GM18519 (cell line): Measurements from ENCODE around the gene STAT5B.
"Not testable (repeated sequence)": the region's sequence is repeated elsewhere in the genome, so short reads cannot be mapped to it uniquely, and the experiment has no call there.

Source experiments
- ATAC-seq: cut with Tn5 transposase; IDR thresholded peaks from one replicate; pipeline ENCODE4 v1.9.1; 2021; ENCODE audit warnings: mild to moderate bottlenecking, moderate library complexity; ENCODE audit not compliant: unreplicated experiment, low FRiP score

STAT5B gene

GRCh38 chr17:42241871-42242270 lies 34.3 kb downstream of the STAT5B start:
- no peak for ATAC-seq

DNA sequence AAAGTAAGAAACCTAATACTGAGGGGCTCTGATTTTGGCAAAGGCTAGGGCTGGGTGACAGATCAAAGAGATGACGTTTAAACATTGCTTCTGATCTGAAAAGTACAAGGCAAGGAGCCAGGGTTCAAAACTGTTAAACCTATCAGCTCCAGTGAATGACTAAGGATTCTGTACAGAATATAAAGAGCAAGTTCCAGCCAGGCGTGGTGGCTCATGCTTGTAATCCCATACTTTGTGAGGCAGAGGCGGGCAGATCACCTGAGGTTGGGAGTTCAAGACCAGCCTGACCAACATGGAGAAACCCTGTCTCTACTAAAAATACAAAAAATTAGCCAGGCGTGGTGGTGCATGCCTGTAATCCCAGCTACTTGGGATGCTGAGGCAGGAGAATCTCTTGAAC lies 35.3 kb downstream of the STAT5B start:
- ATAC-seq = not testable (repeated sequence)

- no peak for ATAC-seq
Observed at GRCh38 chr17:42240201-42240600, 36.0 kb downstream of the STAT5B start.

- ATAC-seq = not testable (repeated sequence)
Observed at GRCh38 chr17:42239576-42239975, 36.6 kb downstream of the STAT5B start.

DNA sequence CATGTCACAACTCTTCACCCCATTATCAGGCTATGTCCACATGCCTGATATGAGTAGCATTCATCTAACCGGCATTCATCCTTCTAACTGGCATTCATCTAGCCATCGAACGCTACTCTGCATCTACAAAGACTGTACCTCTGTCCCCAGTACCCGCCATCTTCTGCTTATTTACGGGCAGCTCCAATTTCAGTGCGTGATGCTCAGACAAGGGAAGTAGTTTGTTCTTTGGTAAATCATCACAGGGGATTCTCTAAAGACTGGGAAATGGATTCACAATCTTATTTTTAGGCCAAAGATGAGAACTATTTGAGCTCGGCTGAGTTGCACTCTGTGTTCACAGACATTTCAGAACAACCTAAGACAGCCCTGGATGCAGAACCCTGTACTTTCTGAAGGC lies 39.4 kb downstream of the STAT5B start:
- ATAC-seq = no peak

DNA sequence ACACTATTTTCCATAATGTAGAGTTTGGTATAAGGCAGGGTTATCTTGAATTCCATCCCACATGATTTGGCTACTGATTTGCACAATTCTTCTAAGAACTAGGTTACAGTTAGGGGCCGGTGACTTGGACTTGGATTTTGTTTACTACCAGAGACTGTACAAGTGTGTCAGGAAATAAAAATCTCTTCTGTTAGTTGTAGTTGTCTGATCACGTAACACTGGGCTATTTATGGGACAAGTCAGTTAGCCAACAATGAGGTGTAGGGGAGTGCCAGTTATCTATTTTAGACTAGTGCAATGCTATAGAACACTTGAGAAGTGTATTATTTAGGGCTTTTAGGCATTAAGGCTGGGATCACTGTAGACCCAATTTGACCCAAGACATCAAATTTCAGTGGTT lies 42.2 kb downstream of the STAT5B start:
- ATAC-seq = no peak

- no peak for ATAC-seq
Observed at GRCh38 chr17:42233156-42233555, 43.0 kb downstream of the STAT5B start.

GRCh38 chr17:42230225-42230624 lies 46.0 kb downstream of the STAT5B start:
- ATAC-seq = no peak

- no peak for ATAC-seq
Observed at GRCh38 chr17:42227849-42228700, 48.1 kb downstream of the STAT5B start.

DNA sequence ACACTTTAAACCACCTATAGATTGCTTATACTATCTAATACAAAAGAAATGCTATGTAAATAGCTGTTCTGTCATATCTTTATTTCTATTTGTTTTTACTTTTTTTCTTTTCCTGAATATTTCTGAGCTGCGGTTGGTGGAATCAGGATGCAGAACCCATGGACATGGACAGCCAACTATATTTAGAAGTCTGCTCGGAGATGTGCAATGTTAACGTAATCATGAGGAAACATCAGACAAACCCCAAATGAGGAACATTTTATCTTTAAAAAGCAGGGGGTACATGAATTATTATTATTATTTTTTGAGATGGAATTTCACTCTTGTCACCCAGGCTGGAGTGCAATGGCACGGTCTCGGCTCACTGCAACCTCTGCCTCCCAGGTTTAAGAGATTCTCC lies 50.5 kb downstream of the STAT5B start:
- no peak for ATAC-seq

GRCh38 chr17:42224651-42225050 lies 51.5 kb downstream of the STAT5B start:
- no peak for ATAC-seq

GRCh38 chr17:42221886-42222745 lies 54.1 kb downstream of the STAT5B start:
- no peak for ATAC-seq

- not testable (repeated sequence) for ATAC-seq
Observed at GRCh38 chr17:42219280-42219679, 56.9 kb downstream of the STAT5B start.

GRCh38 chr17:42214156-42214555 lies 62.0 kb downstream of the STAT5B start:
- no peak for ATAC-seq

DNA sequence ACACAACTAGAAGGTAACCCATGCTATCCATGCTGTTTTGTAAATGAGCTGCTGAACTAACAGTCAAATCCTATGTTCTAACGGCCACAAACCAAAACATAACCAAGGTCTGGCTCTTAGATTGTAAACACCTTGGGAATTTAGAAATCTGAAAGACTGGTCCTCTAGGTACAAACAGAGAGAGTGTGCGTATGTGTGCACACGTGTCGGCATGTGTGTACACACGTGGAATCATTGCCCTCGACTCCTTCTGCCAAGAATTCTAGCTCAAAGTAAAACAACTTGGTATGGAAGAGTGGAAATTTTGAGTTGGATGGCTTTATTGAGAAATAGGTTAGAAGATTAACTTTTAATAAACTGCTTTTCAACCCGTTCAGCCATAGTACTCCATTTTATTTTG lies 63.8 kb downstream of the STAT5B start:
- ATAC-seq = no peak

GRCh38 chr17:42211921-42212341 lies 64.3 kb downstream of the STAT5B start:
- ATAC-seq = not testable (repeated sequence)

DNA sequence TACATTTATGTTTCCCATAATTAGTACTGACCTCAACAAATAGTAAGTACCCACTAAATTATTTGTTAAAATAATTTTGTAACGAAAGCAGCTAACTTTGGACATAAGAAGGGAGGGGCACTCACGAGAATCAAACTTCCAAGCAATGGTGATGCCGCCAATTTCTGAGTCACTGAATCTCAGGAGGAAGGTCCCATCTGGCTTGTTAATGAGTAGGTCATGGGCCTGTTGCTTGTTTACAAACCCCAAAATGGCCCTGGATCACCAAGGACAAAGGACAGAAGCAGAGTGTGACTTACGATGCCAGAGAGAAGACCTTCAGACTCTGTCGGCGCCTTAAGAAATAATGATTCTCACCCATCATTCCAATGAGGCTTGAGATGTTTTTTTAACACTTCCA lies 66.1 kb downstream of the STAT5B start:
- no peak for ATAC-seq

DNA sequence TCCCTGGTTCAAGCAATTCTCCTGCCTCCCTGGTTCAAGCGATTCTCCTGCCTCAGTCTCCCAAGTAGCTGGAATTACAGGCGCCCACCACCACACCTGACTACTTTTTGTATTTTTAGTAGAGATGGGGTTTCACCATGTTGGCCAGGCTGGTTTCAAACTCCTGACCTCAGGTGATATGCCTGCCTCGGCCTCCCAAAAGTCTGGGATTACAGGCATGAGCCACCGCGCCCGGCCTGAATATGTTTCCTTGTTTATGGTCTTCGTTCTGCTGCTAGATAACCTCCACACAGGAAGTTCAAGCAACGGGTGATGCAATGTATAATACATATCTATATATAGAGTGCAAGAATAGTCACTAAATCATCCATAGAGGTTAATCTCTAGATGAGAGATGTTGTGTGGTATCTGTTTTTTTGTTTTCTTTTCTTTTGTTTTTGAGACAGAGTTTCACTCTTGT lies 70.0 kb downstream of the STAT5B start:
- ATAC-seq = not testable (repeated sequence)

GRCh38 chr17:42203354-42203753 lies 72.8 kb downstream of the STAT5B start:
- no peak for ATAC-seq

DNA sequence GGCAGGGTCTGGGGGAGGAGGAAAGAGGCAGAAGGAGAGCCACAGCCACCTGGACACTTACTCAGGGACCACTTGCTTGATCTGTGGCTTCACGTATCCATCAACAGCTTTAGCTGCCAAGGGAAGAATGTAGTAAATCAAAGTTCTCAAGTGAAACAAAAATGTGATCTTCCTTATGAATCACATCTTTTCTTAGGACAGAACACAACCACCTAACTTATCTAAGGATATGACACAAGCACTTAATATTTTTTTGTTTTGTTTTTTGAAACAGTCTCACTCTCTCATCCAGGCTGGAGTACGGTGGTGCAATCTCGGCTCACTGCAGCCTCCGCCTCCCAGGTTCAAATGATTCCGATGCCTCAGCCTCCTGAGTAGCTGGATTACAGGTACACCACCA lies 73.5 kb downstream of the STAT5B start:
- no peak for ATAC-seq

- no peak for ATAC-seq
Observed at GRCh38 chr17:42202159-42202558, 74.0 kb downstream of the STAT5B start.

- ATAC-seq = no peak
Observed at GRCh38 chr17:42201458-42201772, 74.8 kb downstream of the STAT5B start.
